Endodermal cell (in vitro differentiated cells): ENCODE data around the gene HIC1. TPM values are rescaled to one million over a fixed set of nuclear protein-coding genes. Genes with fewer than 3 reads are reported as not detected.

Experiments
- DNase-seq: peaks from one replicate; pipeline ENCODE4 v3.0.0-alpha.2; 2017
- H3K27ac ChIP-seq: 2 replicates; pipeline ENCODE4 v1.5.1; 2013; ENCODE audit warnings: mild to moderate bottlenecking, low read depth, low read length, moderate library complexity
- H3K27me3 ChIP-seq: 2 replicates; pipeline ENCODE4 v1.6.1; 2013; ENCODE audit warnings: mild to moderate bottlenecking, low read length, moderate library complexity; ENCODE audit not compliant: insufficient read depth, control insufficient read depth, poor library complexity, severe bottlenecking
- H3K36me3 ChIP-seq: 2 replicates; pipeline ENCODE4 v1.7.0; 2013; ENCODE audit warnings: mild to moderate bottlenecking, low read length, moderate library complexity; ENCODE audit not compliant: control insufficient read depth, insufficient read depth
- H3K4me1 ChIP-seq: one replicate; pipeline ENCODE4 v1.7.0; 2013; ENCODE audit warnings: low read length; ENCODE audit not compliant: control insufficient read depth, insufficient read depth
- H3K4me3 ChIP-seq: 2 replicates; pipeline ENCODE4 v1.5.1; 2013; ENCODE audit warnings: mild to moderate bottlenecking, low read length, moderate library complexity
- H3K9ac ChIP-seq: 2 replicates; pipeline ENCODE4 v1.6.1; 2013; ENCODE audit warnings: mild to moderate bottlenecking, low read length, moderate library complexity; ENCODE audit not compliant: poor library complexity, severe bottlenecking; ENCODE audit errors: extremely low read depth
- H3K9me3 ChIP-seq: 2 replicates; pipeline ENCODE4 v1.6.1; 2013; ENCODE audit warnings: mild to moderate bottlenecking, low read length, moderate library complexity; ENCODE audit not compliant: control insufficient read depth
- H3K27ac Mint-ChIP-seq: 2 replicates; pipeline ENCODE4 v1.8.0; 2020; ENCODE audit warnings: mixed read lengths
- H3K27me3 Mint-ChIP-seq: 2 replicates; pipeline ENCODE4 v1.8.0; 2021; ENCODE audit warnings: mild to moderate bottlenecking, mixed read lengths; ENCODE audit not compliant: insufficient read depth
- H3K36me3 Mint-ChIP-seq: 2 replicates; pipeline ENCODE4 v1.8.0; 2020; ENCODE audit warnings: low read depth, mixed read lengths
- H3K4me1 Mint-ChIP-seq: 2 replicates; pipeline ENCODE4 v1.8.0; 2020; ENCODE audit warnings: mixed read lengths
- H3K4me3 Mint-ChIP-seq: 2 replicates; pipeline ENCODE4 v1.8.0; 2020; ENCODE audit warnings: mild to moderate bottlenecking, moderate library complexity, mixed read lengths
- H3K9me3 Mint-ChIP-seq: 2 replicates; pipeline ENCODE4 v1.8.0; 2020; ENCODE audit warnings: mild to moderate bottlenecking, mixed read lengths
- CTCF ChIP-seq: fragments of 200-600 bp; sonication (generic); conservative IDR thresholded peaks from 2 replicates; pipeline ENCODE4 v1.5.0; 2021; ENCODE audit warnings: antibody characterized with exemption, mild to moderate bottlenecking
- WGBS, 2 experiments: methylation state at CpG; one replicate each; pipeline versions ENCODE4 v1.1.5 to v1.1.7; 2013; ENCODE audit warnings: missing lambda C conversion rate in 2 of 2, mixed read lengths in 1 of 2; ENCODE audit not compliant: insufficient coverage in 1 of 2, insufficient read length in 1 of 2; 5-methylcytosine and 5-hydroxymethylcytosine counted together
- total RNA-seq, 2 donors: library from RNA; stranded (reverse); fragmentation: NEBNext Ultra II Directional in 1 of 2; extraction: Animal tissue kit (Norgen Biotek cat#: 25700) in 1 of 2; gene quantifications; 2 replicates in 1 of 2; 3 replicates in 1 of 2; pipeline ENCODE4 v1.2.1, GENCODE V29; 2021

Gene HIC1
- total RNA-seq, 2 donors from 2014 or later, result 0.13 to 0.57 TPM

GRCh38 chr17:2057760-2058585 lies 3.1 kb downstream of the HIC1 start:
- peaks cover 4% of the 10 kb centered on the region for H3K9me3 Mint-ChIP-seq
- no peak overlapping the region for H3K4me3 ChIP-seq
- peaks cover 73% of the 10 kb centered on the region for H3K27me3 Mint-ChIP-seq
- H3K9ac ChIP-seq, result no peak overlapping the region
- H3K36me3 Mint-ChIP-seq, result peaks cover 29% of the 10 kb centered on the region
- peaks cover 13% of the 10 kb centered on the region for H3K4me1 Mint-ChIP-seq
- no peaks in the 10 kb centered on the region for H3K9me3 ChIP-seq
- H3K36me3 ChIP-seq, result peaks cover 27% of the 10 kb centered on the region
- H3K4me1 ChIP-seq, result no peaks in the 10 kb centered on the region
- no peak overlapping the region for H3K27ac Mint-ChIP-seq
- no peak overlapping the region for H3K4me3 Mint-ChIP-seq
- DNase-seq, result peak; percentile 82
- no peak for TF ChIP-seq CTCF
- WGBS, 2 experiments, result 84 to 88% methylated on average over 84 to 98 of the region's 98 CpGs
- no peak overlapping the region for H3K27ac ChIP-seq
- H3K27me3 ChIP-seq, result peaks cover 83% of the 10 kb centered on the region

GRCh38 chr17:2058586-2059546 lies 4.0 kb downstream of the HIC1 start:
- Histone ChIP-seq H3K4me3 (no peak overlapping the region), H3K36me3 (peaks cover 36% of the 10 kb centered on the region), H3K9ac (no peak overlapping the region), H3K9me3 (no peaks in the 10 kb centered on the region), H3K27ac (no peak overlapping the region), H3K4me1 (peaks cover 8% of the 10 kb centered on the region), H3K27me3 (peaks cover 74% of the 10 kb centered on the region)
- Mint-ChIP-seq H3K27ac (no peak overlapping the region), H3K4me3 (no peak overlapping the region), H3K36me3 (peaks cover 38% of the 10 kb centered on the region), H3K9me3 (peaks cover 4% of the 10 kb centered on the region), H3K4me1 (peaks cover 22% of the 10 kb centered on the region), H3K27me3 (peaks cover 64% of the 10 kb centered on the region)
- 65 to 70% methylated on average over 21 to 78 of the region's 78 CpGs for WGBS, 2 experiments
- peak; percentile 87 for TF ChIP-seq CTCF
- peak; percentile 96 for DNase-seq

- Mint-ChIP-seq H3K36me3 (peaks cover 44% of the 10 kb centered on the region), H3K4me3 (no peak overlapping the region), H3K4me1 (peaks cover 27% of the 10 kb centered on the region), H3K9me3 (peaks cover 4% of the 10 kb centered on the region), H3K27me3 (peaks cover 55% of the 10 kb centered on the region), H3K27ac (no peak overlapping the region)
- no peak for TF ChIP-seq CTCF
- H3K36me3 ChIP-seq, result peaks cover 45% of the 10 kb centered on the region
- WGBS, 2 experiments, result 89 to 93% methylated on average over 12 to 21 of the region's 21 CpGs
- no peak overlapping the region for H3K4me3 ChIP-seq
- peaks cover 10% of the 10 kb centered on the region for H3K4me1 ChIP-seq
- no peak for DNase-seq
- no peak overlapping the region for H3K27ac ChIP-seq
- peaks cover 65% of the 10 kb centered on the region for H3K27me3 ChIP-seq
- no peak overlapping the region for H3K9ac ChIP-seq
- H3K9me3 ChIP-seq, result no peaks in the 10 kb centered on the region
Measured at GRCh38 chr17:2059547-2060384, 4.9 kb downstream of the HIC1 start.
